GM23338 (cell line): ENCODE measurements around the gene CSNK1G1. TPM values are rescaled to one million over a fixed set of nuclear protein-coding genes. Genes with fewer than 3 reads are reported as not detected.
"Not testable (repeated sequence)": the region's sequence is repeated elsewhere in the genome, so short reads cannot be mapped to it uniquely, and the experiment has no call there.

Experiments
- ATAC-seq: fragments of 200-7000 bp; cut with Tn5 transposase; 3 replicates; pipeline ENCODE4 v1.9.1; 2020
- DNase-seq: peaks from one replicate; pipeline ENCODE4 v3.0.0-alpha.2; 2015; ENCODE audit warnings: low spot score
- H2AFZ ChIP-seq: fragments of 200-600 bp; sonication (generic); 2 replicates; pipeline ENCODE4 v1.8.0; 2016; ENCODE audit warnings: antibody characterized with exemption, mild to moderate bottlenecking, moderate library complexity
- H3F3A ChIP-seq: fragments of 200-600 bp; sonication (generic); replicated peaks from 2 replicates; pipeline ENCODE4 v1.8.0; 2017; ENCODE audit warnings: antibody characterized with exemption, mixed run types, low read depth
- H3K27ac ChIP-seq: fragments of 200-600 bp; sonication (generic); 2 replicates; pipeline ENCODE4 v1.6.1; 2016; ENCODE audit warnings: low read depth
- H3K27me3 ChIP-seq: fragments of 200-600 bp; sonication (generic); 2 replicates; pipeline ENCODE4 v1.8.0; 2016; ENCODE audit warnings: mild to moderate bottlenecking, mixed run types, moderate library complexity; ENCODE audit not compliant: insufficient read depth
- H3K36me3 ChIP-seq: fragments of 200-600 bp; sonication (generic); 2 replicates; pipeline ENCODE4 v1.8.0; 2016; ENCODE audit warnings: mild to moderate bottlenecking; ENCODE audit not compliant: insufficient read depth
- H3K4me1 ChIP-seq: fragments of 200-600 bp; sonication (generic); 2 replicates; pipeline ENCODE4 v1.8.0; 2016; ENCODE audit warnings: mild to moderate bottlenecking, moderate library complexity; ENCODE audit not compliant: insufficient read depth
- H3K4me2 ChIP-seq: fragments of 200-600 bp; sonication (generic); 2 replicates; pipeline ENCODE4 v1.7.1; 2017; ENCODE audit warnings: mixed run types
- H3K4me3 ChIP-seq: fragments of 200-600 bp; sonication (generic); 2 replicates; pipeline ENCODE4 v1.6.1; 2016; ENCODE audit warnings: mixed run types
- H3K79me2 ChIP-seq: fragments of 200-600 bp; sonication (generic); replicated peaks from 2 replicates; pipeline ENCODE4 v1.8.0; 2017; ENCODE audit warnings: mild to moderate bottlenecking; ENCODE audit not compliant: insufficient read depth
- H3K9me2 ChIP-seq: fragments of 200-600 bp; sonication (generic); 2 replicates; pipeline ENCODE4 v1.8.0; 2017; ENCODE audit not compliant: insufficient read depth
- H4K20me1 ChIP-seq: fragments of 200-600 bp; sonication (generic); replicated peaks from 2 replicates; pipeline ENCODE4 v1.8.0; 2017; ENCODE audit warnings: mild to moderate bottlenecking; ENCODE audit not compliant: insufficient read depth
- H3K27ac Mint-ChIP-seq: 2 replicates; pipeline ENCODE4 v1.8.0; 2020; ENCODE audit warnings: inconsistent platforms, mild to moderate bottlenecking, moderate library complexity, mixed read lengths
- H3K27me3 Mint-ChIP-seq: 3 replicates; pipeline ENCODE4 v1.8.0; 2022; ENCODE audit warnings: low read depth, mild to moderate bottlenecking, moderate library complexity, mixed read lengths, inconsistent platforms; ENCODE audit not compliant: insufficient read depth, poor library complexity
- H3K36me3 Mint-ChIP-seq: 3 replicates; pipeline ENCODE4 v1.8.0; 2021; ENCODE audit warnings: low read depth, mild to moderate bottlenecking, inconsistent platforms, moderate library complexity, mixed read lengths
- H3K4me1 Mint-ChIP-seq: 3 replicates; pipeline ENCODE4 v1.8.0; 2020; ENCODE audit warnings: mild to moderate bottlenecking, inconsistent platforms, mixed read lengths
- H3K4me3 Mint-ChIP-seq: 3 replicates; pipeline ENCODE4 v1.8.0; 2021; ENCODE audit warnings: moderate library complexity, mild to moderate bottlenecking, inconsistent platforms, mixed read lengths
- H3K9me3 Mint-ChIP-seq: 3 replicates; pipeline ENCODE4 v1.8.0; 2020; ENCODE audit warnings: moderate library complexity, mild to moderate bottlenecking, inconsistent platforms, mixed read lengths
- CREB1 ChIP-seq: fragments of 250-450 bp; sonication (Bioruptor Pico); IDR thresholded peaks from 2 replicates; pipeline ENCODE4 v1.5.0; 2020; ENCODE audit warnings: low read depth, mild to moderate bottlenecking, moderate library complexity
- POLR2AphosphoS5 ChIP-seq: IDR thresholded peaks from 2 replicates; pipeline ENCODE4 v1.6.1; 2016; ENCODE audit warnings: antibody characterized with exemption, low read depth
- STAT1 ChIP-seq: IDR thresholded peaks from one replicate; pipeline ENCODE4 v1.6.1; 2016; ENCODE audit warnings: antibody characterized with exemption; ENCODE audit not compliant: unreplicated experiment
- ZNF114 ChIP-seq: fragments of 250-450 bp; sonication (Bioruptor Pico); IDR thresholded peaks from 2 replicates; pipeline ENCODE4 v1.5.0; 2020; ENCODE audit warnings: mild to moderate bottlenecking, moderate library complexity
- ZNF462 ChIP-seq: fragments of 250-450 bp; sonication (Bioruptor Pico); IDR thresholded peaks from 2 replicates; pipeline ENCODE4 v1.5.0; 2020; ENCODE audit warnings: mild to moderate bottlenecking, moderate library complexity
- polyA plus RNA-seq: library from polyadenylated mRNA; unstranded; fragments of >200 nt; fragmentation: Nextera tagmentation; extraction: Ambion mirVana; gene quantifications from 2 replicates; pipeline ENCODE4 v1.2.1, GENCODE V29; 2016
- total RNA-seq: library from RNA; depleted of rRNA; stranded (reverse); fragments of >200 nt; shearing (Covaris generic); gene quantifications from 2 replicates; pipeline ENCODE4 v1.2.3, GENCODE V29; 2014

CSNK1G1 gene
- total and polyA plus RNA-seq, 2 experiments from 2014 or later = 9.3 to 13.4 TPM

DNA sequence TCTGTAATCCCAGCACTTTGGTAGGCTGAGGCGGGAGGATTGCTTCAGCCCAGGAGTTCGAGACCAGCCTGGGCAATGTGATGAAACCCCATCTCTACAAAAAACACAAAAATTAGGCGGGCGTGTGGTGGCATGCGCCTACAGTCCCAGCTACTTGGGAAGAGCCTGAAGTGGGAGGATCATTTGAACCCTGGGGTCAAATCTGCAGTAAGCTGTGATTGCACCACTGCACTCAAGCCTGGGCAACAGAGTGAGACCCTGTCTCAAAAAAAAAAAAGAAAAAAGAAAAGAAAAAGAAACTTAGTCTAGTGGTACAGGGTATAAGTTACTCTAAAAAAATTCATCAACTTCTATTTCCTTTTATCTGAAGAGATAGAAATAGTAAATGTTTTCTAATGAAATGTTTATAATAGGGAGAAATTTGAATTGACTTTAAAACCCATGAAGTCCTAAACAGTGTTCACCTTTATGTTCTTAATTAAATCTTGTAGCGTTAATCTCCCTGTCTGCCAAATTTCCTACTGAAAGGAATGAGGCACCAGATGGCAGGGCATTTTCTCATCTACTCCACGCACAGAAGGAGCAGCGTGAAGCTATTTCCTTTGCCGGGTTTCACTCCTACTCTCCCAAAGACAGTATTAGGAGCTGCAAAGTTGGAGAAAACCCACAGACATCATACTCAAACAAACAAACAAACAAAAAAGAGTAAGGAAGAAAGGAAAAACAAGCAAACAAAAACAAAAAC lies 23.4 kb upstream of the CSNK1G1 start (continued):
- TF ChIP-seq ZNF462 (CRISPR knock-in tag) (no peak), CREB1 (CRISPR knock-in tag) (no peak), POLR2AphosphoS5 (no peak), STAT1 (no peak), ZNF114 (CRISPR knock-in tag) (no peak)

- Histone ChIP-seq H2AFZ (no peak overlapping the region), H3F3A (0 out of 2 replicates have a peak, but pooled peaks cover 7% of the 10 kb centered on the region), H4K20me1 (peaks cover 5% of the 10 kb centered on the region; the same call in 1 of the 2 replicates), H3K36me3 (peaks cover 9% of the 10 kb centered on the region), H3K27ac (no peak overlapping the region), H3K4me1 (no peaks in the 10 kb centered on the region), H3K4me3 (no peak overlapping the region), H3K79me2 (no peaks in the 10 kb centered on the region), H3K9me2 (no peaks in the 10 kb centered on the region), H3K27me3 (no peaks in the 10 kb centered on the region), H3K4me2 (no peak overlapping the region)
- no peaks in the 10 kb centered on the region for H3K4me1 Mint-ChIP-seq
- H3K27ac Mint-ChIP-seq = no peak overlapping the region
- no peaks in the 10 kb centered on the region for H3K27me3 Mint-ChIP-seq
- H3K4me3 Mint-ChIP-seq = no peak overlapping the region
- ATAC-seq (no peak), DNase-seq (no peak)
- H3K36me3 Mint-ChIP-seq = peaks cover 50% of the 10 kb centered on the region; the same call in 2 of the 3 replicates
- no peaks in the 10 kb centered on the region for H3K9me3 Mint-ChIP-seq
- no peak for TF ChIP-seq CREB1 (CRISPR knock-in tag)
Measured at GRCh38 chr15:64373360-64373759, 17.4 kb upstream of the CSNK1G1 start.

- not testable (repeated sequence) for H3K27me3 Mint-ChIP-seq, H3K9me3 Mint-ChIP-seq, H3K4me3 ChIP-seq, H3K27me3 ChIP-seq, H3K27ac ChIP-seq, H3F3A ChIP-seq, DNase-seq, H3K4me2 ChIP-seq, H3K4me3 Mint-ChIP-seq, H3K9me2 ChIP-seq, H4K20me1 ChIP-seq, H3K36me3 ChIP-seq, H2AFZ ChIP-seq, H3K4me1 Mint-ChIP-seq, ATAC-seq, H3K27ac Mint-ChIP-seq, H3K4me1 ChIP-seq, H3K79me2 ChIP-seq
- H3K36me3 Mint-ChIP-seq = peaks cover 43% of the 10 kb centered on the region; the same call in 2 of the 3 replicates
Measured at GRCh38 chr15:64371383-64371782, 15.4 kb upstream of the CSNK1G1 start.
